Endothelial cell of umbilical vein (primary cell): ENCODE measurements around the gene RASSF3. TPM values are rescaled to one million over a fixed set of nuclear protein-coding genes. Genes with fewer than 3 reads are reported as not detected.

ENCODE experiments used
- BruUV-seq: library from RNA; stranded (reverse); fragments of 400-500 nt; replicated peaks from 2 replicates; lab custom pipeline; 2021; lab: Mats Ljungman, UMichigan
- CTCF ChIA-PET: fragments of 300-600, 350-600 bp; sonication (Branson Sonifier 250); formaldehyde crosslinking; loops from one replicate; lab custom pipeline; 2021; ENCODE audit warnings: antibody characterized with exemption, inconsistent platforms; lab: Charles Lee
- POLR2A ChIA-PET: fragments of 300-600, 350-600 bp; sonication (Branson Sonifier 250); formaldehyde crosslinking; loops from one replicate; lab custom pipeline; 2021; ENCODE audit warnings: antibody characterized with exemption, inconsistent platforms; lab: Charles Lee
- DNase-seq: peaks from one replicate; pipeline ENCODE4 v3.0.0-alpha.2; 2011; ENCODE audit warnings: low read depth, low spot score
- FAIRE-seq: peaks from 2 replicates; lab custom pipeline; 2011; peaks lifted over from hg19 to GRCh38; lab: Jason Lieb, UNC
- H2AFZ ChIP-seq: 2 replicates; pipeline ENCODE4 v1.6.0; 2012; ENCODE audit warnings: low read depth, low read length, control low read depth, inconsistent platforms
- H3K27ac ChIP-seq: 2 replicates; pipeline ENCODE4 v1.5.1; 2011; ENCODE audit warnings: low read depth, mild to moderate bottlenecking, control low read depth, low read length, moderate library complexity; ENCODE audit not compliant: insufficient read depth
- H3K27me3 ChIP-seq, 2 experiments: 2 replicates each; pipeline versions ENCODE4 v1.6.0 to v1.6.1; 2011; ENCODE audit warnings: low read length in 2 of 2, mixed read lengths in 1 of 2; ENCODE audit not compliant: control insufficient read depth in 2 of 2, insufficient read depth in 2 of 2
- H3K36me3 ChIP-seq, 2 experiments: 2 replicates in 1 of 2; 3 replicates in 1 of 2; pipeline ENCODE4 v1.5.1; 2011; ENCODE audit warnings: low read length in 2 of 2, mild to moderate bottlenecking in 1 of 2, moderate library complexity in 1 of 2; ENCODE audit not compliant: control insufficient read depth in 2 of 2, insufficient read depth in 2 of 2; ENCODE audit errors: extremely low read depth in 1 of 2
- H3K4me1 ChIP-seq: 3 replicates; pipeline ENCODE4 v1.5.1; 2011; ENCODE audit warnings: mild to moderate bottlenecking, low read length; ENCODE audit not compliant: control insufficient read depth, insufficient read depth; ENCODE audit errors: extremely low read depth
- H3K4me2 ChIP-seq: 2 replicates; pipeline ENCODE4 v1.6.1; 2011; ENCODE audit warnings: low read length, control low read depth, mixed read lengths; ENCODE audit not compliant: insufficient read depth
- H3K4me3 ChIP-seq, 3 experiments: fragments of 200-600 bp in 1 of 3; sonication (generic), shearing (Covaris generic) in 1 of 3; replicated peaks in 1 of 3; 2 replicates each; pipeline ENCODE4 v1.5.1; 2011 to 2016; ENCODE audit warnings: control low read depth in 3 of 3, low read length in 3 of 3, mild to moderate bottlenecking in 2 of 3, inconsistent platforms in 1 of 3, low read depth in 1 of 3, moderate library complexity in 1 of 3; ENCODE audit not compliant: insufficient read depth in 1 of 3
- H3K79me2 ChIP-seq: 2 replicates; pipeline ENCODE4 v1.6.0; 2012; ENCODE audit warnings: low read length, inconsistent platforms; ENCODE audit not compliant: control insufficient read depth, insufficient read depth
- H3K9ac ChIP-seq: replicated peaks from 2 replicates; pipeline ENCODE3; 2011; ENCODE audit warnings: low read length, control low read depth; ENCODE audit not compliant: insufficient read depth; ENCODE audit errors: extremely low read depth
- H3K9me1 ChIP-seq: replicated peaks from 3 replicates; pipeline ENCODE4 v1.6.0; 2011; ENCODE audit warnings: mild to moderate bottlenecking, low read length; ENCODE audit not compliant: control insufficient read depth, insufficient read depth; ENCODE audit errors: extremely low read depth
- H3K9me3 ChIP-seq: replicated peaks from 2 replicates; pipeline ENCODE4 v1.5.1; 2012; ENCODE audit warnings: low read length, inconsistent platforms; ENCODE audit not compliant: control insufficient read depth, insufficient read depth
- H4K20me1 ChIP-seq: replicated peaks from 2 replicates; pipeline ENCODE3; 2011; ENCODE audit warnings: mild to moderate bottlenecking, low read length; ENCODE audit not compliant: control insufficient read depth, insufficient read depth; ENCODE audit errors: extremely low read depth
- CTCF ChIP-seq, 2 donors: IDR thresholded peaks; 1 replicate in 1 of 2; 2 replicates in 1 of 2; pipeline ENCODE4 v1.5.1; 2011; ENCODE audit warnings: low read length in 2 of 2, mild to moderate bottlenecking in 2 of 2, moderate library complexity in 2 of 2, control low read depth in 1 of 2, inconsistent platforms in 1 of 2, low read depth in 1 of 2; ENCODE audit not compliant: insufficient read depth in 1 of 2; ENCODE audit errors: extremely low read depth in 1 of 2
- EZH2 ChIP-seq: IDR thresholded peaks from 2 replicates; pipeline ENCODE4 v1.6.1; 2012; ENCODE audit warnings: borderline replicate concordance, low read depth, mild to moderate bottlenecking, moderate library complexity, low read length, inconsistent platforms; ENCODE audit not compliant: severe bottlenecking
- FOS ChIP-seq: IDR thresholded peaks from 2 replicates; pipeline ENCODE4 v1.6.1; 2011; ENCODE audit warnings: mild to moderate bottlenecking, low read length, moderate library complexity, borderline replicate concordance; ENCODE audit not compliant: insufficient read depth
- dilution Hi-C: fragments of 300-500 bp; cut with MboI; formaldehyde crosslinking; loops from one replicate; pipeline ENCODE4 v1.15.0; 2019; ENCODE audit warnings: low sequenced_read_pairs; ENCODE audit not compliant: extremely low pct_ligation_motif_present
- intact Hi-C: fragments of 100-400 bp; cut with micrococcal nuclease; formaldehyde crosslinking; loops from one replicate; pipeline ENCODE4 v1.10.0; 2022
- polyA plus RNA-seq, 4 experiments: library from polyadenylated mRNA; depleted of rRNA in 3 of 4; stranded (reverse) in 3 of 4; unstranded in 1 of 4; fragments of >200 nt; gene quantifications; 2 replicates each; pipeline versions ENCODE4 v1.2.1 to v1.2.3, GENCODE V29; 2011 to 2012; ENCODE audit warnings: missing spikeins in 1 of 4
- total RNA-seq: library from RNA; stranded (reverse); gene quantifications from 2 replicates; pipeline ENCODE4 v1.2.3, GENCODE V29; 2021

RASSF3 gene
- total and polyA plus RNA-seq, 2 donors (not counting 3 experiments of a cell fraction or from before 2014, with no cell fraction given): 20.2 to 60.8 TPM

- no peak overlapping the region for H2AFZ ChIP-seq
These were observed 123.6 kb downstream of the RASSF3 start for GRCh38 chr12:64733857-64734256.

More at GRCh38 chr12:64733857-64734256, 123.6 kb downstream of the RASSF3 start:
- intact Hi-C loops (no loop called here), dilution Hi-C loops (no loop called here)
- H3K9ac ChIP-seq: no peak overlapping the region
- H3K36me3 ChIP-seq: peaks cover 2 to 24% of the 10 kb centered on the region in 2 experiments
- no peaks in the 10 kb centered on the region for H4K20me1 ChIP-seq
- no peak overlapping the region for H3K27ac ChIP-seq
- ChIA-PET POLR2A (no interaction called here), CTCF (interaction anchor here (0.6 to 1.3 kb wide), 5 partner anchors 11 to 62 kb away, joined by 3 to 6 read pairs (median 3); no protein-coding TSS in a partner anchor)
- H3K4me3 ChIP-seq: no peak overlapping the region
- no peaks in the 10 kb centered on the region for H3K9me1 ChIP-seq
- no peak for TF ChIP-seq CTCF (IDR thresholded peaks at IDR 0.05; ENCODE audit: extremely low read depth in 1 of 2, insufficient read depth in 1 of 2, low read depth in 1 of 2, low read length in 2 of 2)
- TF ChIP-seq EZH2: no peak
- no peak for TF ChIP-seq FOS
- BruUV-seq: no TSS peak
- peaks cover 22% of the 10 kb centered on the region for H3K4me1 ChIP-seq
- no peaks in the 10 kb centered on the region for H3K79me2 ChIP-seq
- DNase-seq (peak; percentile 37), FAIRE-seq (no peak)
- no peaks in the 10 kb centered on the region for H3K27me3 ChIP-seq
- H3K9me3 ChIP-seq: no peaks in the 10 kb centered on the region
- H3K4me2 ChIP-seq: peak overlapping the region; percentile 33
